Fibroblast of skin of right quadriceps (primary cell): Measurements from ENCODE around the gene DMD.

Source experiments
- DNase-seq: peaks from one replicate; pipeline ENCODE4 v3.0.0-alpha.2; 2013

The DMD gene

DNA sequence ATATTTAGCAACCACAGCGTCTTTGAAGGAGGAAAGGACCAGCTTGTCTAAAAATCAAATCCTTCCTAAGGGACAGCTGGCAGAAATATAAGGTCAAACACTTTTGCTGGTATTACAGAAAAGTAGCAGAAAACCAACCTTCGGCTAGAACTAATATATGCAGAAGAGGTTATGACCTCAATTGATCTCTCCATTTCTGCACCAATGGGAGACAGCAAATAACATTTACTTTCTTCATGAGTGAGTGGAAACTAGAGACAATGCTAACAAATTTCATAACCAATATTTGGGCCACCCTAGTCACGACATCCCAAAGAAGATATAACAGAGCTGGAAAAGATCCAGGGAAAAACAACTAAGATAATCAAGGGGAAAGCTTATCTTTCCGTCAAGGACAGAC is 1892.5 kb downstream of the DMD start:
- no peak for DNase-seq

DNA sequence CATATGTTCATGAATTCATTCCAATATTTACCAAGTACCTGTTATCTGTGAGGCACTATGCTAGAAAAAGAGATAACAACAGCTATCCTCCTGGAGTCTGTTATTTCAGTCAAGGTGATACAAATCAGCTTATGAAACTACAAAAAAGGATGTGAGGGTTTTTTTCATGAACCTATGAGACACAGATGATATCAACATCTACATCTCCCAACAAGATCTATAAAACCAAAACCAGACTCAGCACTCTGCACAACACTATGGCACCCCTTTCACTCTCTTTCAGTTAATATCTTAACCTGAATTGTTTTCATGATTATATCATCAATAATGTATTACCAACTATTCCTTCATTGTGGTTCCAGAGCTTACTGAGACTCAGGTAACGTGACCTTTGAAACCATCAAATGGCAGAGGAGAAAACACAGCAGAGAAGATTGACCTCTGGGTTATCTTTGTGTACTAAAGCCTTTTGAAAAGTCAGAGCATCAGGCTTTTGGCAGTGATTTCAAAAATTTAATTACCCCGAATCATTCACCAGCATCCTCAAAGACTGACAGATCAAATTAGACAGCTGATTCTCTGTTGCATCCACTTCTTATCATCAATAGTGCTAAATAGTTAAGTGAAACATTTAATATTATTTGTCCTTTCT is 1894.9 kb downstream of the DMD start:
- no peak for DNase-seq

DNA sequence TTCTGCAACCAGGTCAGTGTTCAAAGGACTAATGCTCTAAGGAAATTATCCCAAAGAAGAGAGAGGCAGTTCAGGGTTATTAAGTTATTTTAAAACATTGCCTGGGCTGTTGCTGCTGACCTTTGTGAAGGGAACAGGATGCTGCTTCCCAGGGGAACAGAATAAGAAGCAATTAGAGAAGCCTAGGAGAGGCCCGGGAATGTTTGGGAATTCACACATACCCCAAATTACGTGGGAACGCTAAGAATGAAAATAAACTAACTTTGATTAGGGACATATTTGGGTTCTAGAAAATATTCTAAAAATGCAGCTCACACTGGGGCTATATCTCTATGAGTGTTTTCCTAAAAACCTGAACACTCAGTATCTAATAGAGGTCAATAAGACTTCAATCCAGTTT is 1896.4 kb downstream of the DMD start:
- DNase-seq: peak; percentile 73

DNA sequence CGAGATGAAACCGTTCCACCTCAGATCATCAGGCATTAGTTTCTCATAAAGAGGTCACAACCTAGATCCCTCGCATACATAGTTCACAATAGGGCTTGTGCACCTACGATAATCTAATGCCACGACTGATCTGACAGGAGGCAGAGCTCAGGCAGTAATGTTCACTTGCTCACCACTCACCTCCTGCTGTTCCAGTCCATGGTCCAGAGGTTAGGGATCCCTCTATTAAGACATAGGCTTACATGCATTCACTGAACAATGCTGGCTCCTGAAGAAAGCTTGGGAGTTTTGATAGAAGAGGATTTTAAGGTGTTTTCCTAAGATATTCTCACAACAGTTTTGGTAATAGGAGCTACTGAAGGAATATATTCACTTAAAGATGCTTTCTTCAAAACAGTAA is 1903.4 kb downstream of the DMD start:
- no peak for DNase-seq

DNA sequence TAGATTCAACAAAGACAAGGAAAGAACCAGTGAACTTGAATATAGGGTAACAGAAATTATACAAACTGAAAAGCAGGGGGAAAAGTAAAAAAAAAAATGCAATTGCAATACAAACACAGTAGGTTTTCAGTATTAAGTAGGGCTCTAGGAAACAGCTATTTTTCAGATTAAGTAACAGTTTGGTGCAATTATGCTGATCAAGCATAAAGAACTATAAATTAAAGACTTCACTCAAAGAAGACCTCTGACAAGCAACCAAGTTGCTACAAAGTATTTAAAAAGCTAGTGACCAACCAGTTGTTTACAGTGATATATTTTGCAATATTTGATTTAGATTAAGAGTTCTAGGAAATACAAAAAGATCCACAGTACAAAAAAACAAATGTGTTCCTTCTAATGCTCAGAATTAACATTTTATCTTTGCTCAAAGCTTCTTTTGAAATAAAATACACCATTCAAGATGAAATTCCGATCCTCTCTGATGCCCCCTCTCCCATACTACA is 1908.7 kb downstream of the DMD start:
- DNase-seq: no peak

DNA sequence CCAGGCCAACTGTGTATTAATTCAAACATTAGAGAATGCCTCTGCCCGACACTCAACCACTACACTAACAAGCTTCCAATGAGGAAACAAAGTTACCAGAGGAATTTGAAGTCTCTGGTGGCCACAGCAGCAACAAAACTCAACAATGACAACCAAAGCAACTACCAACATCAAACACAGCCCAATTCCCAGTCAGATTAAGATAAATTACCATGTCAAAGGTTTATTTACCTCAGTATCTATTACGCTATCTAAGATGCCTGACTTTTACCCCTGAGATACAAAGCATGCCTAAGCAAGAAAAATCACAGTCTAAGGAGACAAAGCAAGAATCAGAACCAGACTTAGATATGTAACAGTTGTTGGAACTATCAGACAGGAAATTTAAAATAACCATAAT is 1909.4 kb downstream of the DMD start:
- DNase-seq: no peak

DNA sequence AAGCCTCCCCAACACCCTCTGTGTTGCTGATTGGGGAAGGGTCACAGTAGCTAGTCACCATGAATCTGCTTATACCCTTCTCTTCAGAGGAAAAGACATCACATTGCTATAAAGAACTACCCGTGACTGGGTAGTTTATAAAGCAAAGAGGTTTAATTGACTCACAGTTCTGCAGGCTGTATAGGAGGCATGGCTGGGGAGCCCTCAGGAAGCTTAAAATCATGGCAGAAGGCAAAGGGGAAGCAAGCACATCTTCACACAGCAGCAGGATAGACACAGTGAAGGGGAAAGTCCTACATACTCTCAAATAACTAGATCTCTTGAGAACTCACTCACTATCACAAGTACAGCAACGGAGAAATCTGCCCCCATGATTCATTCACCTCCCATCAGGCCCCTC is 1910.1 kb downstream of the DMD start:
- DNase-seq: no peak

DNA sequence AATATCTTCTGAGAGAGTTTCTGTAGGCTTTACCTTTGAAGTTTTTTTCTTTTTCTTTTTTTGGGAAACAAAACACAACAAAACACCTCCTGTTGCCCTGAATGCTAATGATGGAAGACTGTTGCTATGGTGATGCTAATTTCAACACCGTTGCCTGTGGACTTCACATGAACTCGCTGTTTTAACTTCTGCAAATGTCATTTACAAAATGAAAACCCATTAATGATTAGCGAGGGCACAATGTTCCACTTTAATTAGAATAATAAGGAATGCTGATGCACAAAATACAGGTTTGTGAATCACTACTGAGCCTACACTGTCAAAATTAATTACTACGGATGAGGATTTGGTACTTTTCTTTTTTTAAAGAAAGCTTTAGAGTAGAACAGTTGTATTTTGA is 1912.4 kb downstream of the DMD start:
- DNase-seq: no peak

DNA sequence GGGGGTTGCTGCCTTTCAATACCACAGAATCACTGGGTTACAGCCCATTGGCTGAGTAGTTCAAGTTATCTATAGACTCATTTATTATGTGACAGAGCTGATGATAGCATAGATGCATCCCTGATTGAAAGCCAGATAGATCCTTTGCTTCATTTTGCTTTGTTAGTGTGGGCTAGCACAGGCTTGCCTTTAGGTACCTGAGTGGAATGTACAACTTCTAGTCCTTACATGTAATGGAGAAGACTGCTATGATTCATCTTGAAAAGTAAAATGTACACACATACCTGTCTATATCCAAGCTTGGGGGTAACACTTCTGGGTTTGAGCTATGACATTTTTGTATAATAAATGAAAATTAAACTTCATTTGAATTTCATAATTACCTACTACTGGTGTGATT is 1913.5 kb downstream of the DMD start:
- no peak for DNase-seq

DNA sequence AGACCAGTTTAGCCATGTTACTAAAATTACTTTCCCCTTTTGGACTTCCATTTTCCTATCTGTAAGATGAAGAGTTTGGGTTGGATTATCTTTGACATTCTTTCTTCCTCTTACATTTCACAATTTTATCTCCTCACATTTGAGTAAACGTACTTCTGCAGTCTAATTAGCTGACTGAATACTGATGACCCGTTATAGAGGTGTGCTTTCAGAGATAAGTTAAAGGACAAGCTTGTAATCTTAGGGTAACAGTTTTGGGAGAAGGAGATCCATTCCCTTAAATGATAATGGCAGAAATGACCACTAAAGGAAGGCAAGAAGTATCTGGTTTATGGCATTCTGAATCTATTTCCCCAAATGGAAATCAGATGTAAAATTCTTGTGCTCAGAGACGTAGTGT is 1916.9 kb downstream of the DMD start:
- no peak for DNase-seq

DNA sequence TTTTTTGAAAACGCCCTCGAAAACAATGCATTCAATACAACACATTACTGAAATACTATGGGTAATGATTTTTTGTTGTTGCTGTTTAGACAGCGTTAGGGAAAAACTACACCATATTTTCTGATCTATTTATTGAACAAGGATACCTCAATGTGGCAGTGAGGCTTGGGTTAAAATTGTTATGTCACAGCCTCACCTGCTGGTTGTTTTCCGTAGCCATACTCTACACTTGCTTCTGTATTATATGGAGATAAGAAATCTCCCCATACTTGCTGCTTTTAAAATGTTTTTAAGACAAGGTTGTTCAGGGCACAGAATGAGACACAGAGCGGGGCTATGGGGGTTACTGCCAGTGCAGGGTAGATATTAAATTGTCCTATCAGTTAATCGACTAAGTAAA is 1917.9 kb downstream of the DMD start:
- no peak for DNase-seq

DNA sequence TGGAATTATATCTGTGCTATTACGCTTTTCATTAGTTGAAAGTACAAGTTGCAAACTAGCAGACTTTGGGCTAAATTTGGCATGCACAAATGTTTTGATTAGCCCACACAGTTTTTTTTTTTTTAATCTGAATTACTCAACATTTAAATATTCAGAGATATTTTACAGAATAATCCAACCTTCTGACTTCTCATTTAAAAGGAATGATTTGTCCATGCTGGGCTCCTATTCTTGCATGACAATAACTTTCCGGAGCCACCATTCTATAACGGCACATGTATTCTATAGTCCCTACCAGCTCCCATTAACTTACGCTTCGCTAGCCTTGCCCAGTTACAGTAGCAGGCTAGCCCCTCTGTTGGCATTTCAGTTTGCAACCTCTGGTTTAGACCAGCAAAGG is 1920.2 kb downstream of the DMD start:
- peak; percentile 20 for DNase-seq

DNA sequence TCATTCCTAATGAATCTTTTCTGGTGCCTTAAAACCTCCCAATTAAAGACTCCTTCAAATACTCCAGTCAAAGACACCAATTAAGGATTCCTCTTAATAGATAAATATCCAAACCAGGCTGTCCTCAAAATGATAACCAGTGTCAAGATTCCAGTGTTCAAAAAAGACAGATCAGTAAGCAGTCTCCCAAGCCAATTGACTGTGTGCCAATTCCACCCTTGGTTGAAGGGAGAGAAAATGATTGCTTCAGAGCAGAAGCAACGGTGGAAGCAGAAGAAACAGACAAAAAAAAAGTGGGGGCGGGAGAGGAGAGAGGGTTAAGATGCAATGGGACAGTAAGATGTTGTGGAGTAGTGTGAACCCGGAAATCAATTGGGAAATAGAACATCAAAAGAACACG is 1923.5 kb downstream of the DMD start:
- no peak for DNase-seq

DNA sequence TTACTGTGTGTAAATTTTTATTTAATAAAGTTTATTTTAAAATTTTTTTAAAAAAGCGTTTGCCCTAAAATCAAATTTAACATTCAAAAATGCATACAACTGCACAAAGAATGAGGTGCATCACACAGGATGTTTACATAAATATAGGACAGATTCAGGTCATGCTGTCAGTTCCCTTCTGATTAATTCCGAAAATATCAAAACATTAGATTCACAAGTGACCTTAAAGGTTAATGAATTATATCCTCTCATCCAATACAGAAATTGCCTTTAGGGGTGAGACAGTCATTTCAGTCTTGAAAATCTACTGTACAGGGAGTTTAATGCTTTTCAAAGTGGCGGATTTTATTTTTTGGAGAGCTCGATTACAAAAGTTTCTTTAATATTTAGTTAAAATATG is 1930.8 kb downstream of the DMD start:
- DNase-seq: no peak

DNA sequence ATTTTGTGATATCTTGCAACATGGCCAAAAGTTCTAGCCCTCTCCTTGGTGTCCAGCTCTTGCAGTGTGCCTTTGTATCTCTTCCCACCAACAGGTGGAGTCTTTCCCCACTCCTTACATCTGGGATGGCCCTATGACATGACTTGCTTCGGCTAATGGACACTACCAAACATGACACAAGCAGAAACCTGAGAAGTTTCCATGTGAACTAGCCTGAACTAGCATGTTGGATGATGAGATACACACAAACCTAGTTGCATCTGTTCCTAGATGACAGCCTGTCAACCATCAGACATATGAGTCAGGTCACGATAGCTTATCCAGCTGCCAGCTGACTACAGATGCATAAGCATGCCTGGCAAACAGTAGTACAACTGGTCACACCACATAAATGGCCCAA is 1932.0 kb downstream of the DMD start:
- peak; percentile 19 for DNase-seq

DNA sequence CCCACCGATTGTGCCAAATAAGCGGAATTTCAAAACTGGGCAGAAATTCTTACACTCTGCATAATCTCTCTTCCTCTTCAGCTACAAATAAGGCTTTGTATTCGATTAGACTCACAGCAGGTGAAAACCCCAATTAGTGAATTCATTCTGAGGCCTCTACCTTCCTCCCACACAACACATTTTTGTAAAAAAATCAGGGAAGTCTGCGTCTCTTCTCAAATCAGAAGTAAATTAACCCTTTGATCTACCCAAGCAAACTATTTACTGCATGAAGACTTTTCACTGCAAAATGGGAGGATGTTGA is 1938.9 kb downstream of the DMD start:
- no peak for DNase-seq

DNA sequence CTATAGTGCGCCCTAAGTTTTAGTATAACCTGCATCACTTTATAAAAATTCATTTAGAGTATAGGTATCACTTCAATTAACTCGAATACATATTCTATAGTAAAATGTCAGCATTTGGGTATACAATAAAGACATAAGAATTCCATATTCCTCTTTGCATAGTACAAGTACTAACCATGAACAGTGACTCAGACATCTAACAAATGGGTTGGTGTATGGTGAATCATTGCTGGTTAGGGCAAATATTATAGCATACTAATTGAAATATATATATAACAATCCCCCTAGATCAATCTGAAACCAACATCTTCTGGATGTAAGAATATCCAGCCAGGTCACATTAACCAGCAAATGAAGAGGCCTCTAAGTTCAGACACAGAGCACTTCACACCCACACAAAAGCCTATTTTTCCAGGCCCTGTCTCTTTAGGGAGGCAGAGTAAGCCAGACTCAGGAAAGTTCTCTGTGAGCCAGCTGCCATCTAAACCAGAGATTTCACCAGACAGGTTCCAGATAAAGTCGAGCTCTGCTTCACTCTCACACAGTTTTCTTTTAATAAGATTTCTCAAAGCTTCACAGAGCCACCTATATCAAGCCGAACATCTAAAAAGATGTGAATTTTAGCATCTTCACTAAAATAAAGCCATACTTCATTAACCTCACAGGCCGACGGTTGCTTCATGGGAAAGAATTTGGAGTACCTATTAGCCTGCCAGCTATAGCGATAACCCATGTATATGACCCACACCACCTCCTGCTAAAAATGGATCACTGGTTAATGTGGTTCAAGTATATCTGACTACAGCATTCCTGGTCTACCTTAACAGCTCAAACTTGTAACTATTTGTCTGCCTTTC is 1939.5 kb downstream of the DMD start:
- DNase-seq: peak; percentile 25

DNA sequence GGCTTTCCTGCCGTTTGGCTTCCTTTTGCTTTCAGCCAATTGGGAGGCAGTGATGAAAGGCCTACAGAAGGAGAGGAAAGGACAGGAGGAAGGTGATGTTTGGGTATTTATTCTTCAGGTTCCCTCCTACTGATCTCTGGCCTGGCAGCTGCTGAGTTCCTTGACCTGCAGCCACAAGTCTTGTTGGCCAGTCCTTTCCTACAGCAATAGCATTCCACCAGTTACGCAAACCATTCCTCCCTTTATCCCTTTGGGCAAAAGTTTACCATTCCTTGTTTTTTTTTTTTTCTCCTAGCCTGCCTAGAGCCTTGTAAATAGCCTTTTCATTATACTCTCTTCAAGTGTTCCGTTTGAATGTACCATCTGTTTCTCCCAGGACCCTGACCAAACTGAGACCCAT is 1941.4 kb downstream of the DMD start:
- DNase-seq: no peak

DNA sequence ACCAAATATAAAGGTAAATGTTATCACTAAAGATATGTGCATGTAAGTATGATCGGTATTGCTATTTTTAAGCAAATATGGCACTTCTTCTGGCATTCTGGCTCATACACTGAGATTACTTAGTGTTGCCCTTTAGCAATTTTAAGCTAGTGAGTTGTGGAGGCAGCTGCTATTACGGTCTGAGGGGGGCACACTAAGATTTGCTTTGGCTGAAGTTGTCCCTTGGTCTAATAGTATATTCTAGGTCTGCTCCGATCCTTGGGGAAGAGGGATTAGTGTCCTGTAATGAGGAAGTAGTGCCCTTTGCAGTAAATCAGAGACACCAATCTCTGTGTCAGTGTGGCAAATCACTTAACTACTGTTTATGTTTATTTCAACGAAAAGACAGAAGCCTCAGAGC is 1943.0 kb downstream of the DMD start:
- peak; percentile 6 for DNase-seq

DNA sequence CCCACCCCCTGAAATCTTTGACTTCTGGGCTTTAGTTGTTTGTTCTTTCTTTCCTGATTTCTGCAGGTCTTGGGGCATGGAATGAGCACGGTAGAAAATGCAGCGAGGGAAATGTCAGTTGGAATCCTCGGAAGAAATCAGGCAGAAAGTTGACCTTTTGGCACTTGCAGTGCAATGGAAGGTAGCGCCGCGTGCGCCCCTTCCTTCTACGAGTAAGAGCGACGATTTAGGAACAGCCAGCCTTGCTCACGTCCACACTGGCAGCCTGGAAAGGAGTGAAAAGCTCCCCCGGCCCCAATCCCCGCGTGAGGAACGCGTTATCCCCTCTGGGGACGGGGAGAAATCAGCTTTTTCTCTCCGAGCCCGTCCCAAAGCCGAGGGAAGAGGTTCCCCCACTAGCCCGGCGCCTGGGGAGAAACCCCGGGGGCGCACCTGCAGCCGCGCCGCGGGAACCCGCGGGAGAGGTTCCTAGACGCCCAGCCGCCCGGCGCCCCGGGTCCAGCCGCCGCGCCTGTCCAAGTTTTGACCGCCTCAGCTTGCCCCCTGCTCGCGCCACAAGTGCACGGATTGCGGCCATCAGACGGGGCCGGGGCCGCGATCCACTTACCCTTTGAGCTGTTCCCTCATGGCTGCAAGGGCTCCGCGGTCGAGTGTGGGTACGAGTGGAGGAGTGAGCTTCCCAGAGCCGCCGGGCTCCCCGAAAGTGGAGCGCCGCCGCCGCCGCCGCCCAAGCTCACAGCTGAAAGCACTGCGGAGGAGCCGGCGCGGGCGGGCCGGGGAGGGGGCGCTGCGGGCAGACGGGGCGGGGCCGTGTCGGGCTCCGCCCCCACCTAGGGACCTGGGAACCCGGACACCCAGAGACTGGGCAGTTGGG is 1944.9 kb downstream of the DMD start:
- peak; percentile 18 for DNase-seq

DNA sequence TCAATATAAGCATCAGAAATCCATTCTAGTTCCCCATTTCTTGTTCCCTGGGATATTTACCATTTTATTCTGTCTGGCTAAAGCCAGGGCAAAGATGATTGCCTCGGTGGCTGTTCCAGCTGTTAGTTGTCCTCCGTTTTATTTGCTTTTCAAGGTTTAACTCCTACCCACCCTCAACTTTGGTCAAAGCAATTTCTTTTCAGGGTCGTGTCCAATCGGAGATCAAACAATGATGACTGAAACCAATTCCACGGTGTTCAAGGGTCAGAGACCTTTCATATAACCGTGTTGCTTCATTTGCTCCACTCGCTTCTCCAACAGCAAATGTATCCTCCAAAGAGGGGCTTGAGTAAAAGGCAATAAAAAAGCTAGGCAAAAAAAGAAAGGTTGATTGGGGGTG is 1946.0 kb downstream of the DMD start:
- no peak for DNase-seq

DNA sequence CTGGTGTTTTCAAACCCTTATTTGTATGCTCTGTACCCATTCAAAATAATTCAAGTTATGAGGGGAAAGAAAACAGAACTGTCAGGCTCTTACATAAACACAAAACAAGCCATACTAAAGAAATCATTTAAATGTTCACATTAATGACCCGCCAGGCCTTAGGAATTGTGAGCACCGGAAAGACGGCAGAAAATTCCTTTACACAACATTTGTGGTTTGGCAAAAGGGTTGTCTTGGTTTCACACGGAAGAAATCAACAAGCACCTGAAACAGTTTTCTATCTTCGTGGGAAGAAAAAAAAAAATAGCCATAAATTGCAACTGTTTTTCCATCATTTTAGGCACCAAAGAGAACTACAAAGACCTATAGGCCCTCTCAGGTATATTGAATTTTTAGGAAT is 1951.0 kb downstream of the DMD start:
- peak; percentile 6 for DNase-seq

DNA sequence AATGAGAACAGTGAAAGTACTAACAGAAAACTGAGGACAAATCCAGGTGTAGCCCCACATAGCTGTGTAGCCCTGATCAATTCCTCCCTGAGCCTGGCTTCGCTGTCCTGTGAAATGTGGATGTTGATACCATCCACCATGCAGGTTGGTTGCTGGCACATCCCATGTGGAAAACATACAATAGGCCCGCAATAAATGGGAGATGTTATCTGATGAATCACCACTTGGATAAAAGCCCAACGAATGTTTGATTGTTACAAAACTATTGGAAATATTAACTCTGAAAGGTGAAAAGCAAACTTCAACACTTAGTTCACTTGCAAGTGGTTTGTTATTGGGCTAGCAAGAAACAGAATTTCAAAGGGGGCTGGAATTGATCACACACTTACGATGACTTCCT is 1953.2 kb downstream of the DMD start:
- no peak for DNase-seq
